NCI-H2227 treated with DMSO at 0.1 percent for 48 hours (cell line): ENCODE data around the gene PANX2.

Source experiments
- DNase-seq: peaks from one replicate; lab custom pipeline; 2025; lab: John Stamatoyannopoulos, UW

PANX2 gene

GRCh38 chr22:50215297-50216054, 44.9 kb downstream of the PANX2 start:
- no peak for DNase-seq

GRCh38 chr22:50216055-50216683, 45.6 kb downstream of the PANX2 start:
- DNase-seq = no peak

GRCh38 chr22:50216684-50217520, 46.4 kb downstream of the PANX2 start:
- DNase-seq = no peak

GRCh38 chr22:50217543-50218152, 47.1 kb downstream of the PANX2 start:
- DNase-seq = no peak

GRCh38 chr22:50218153-50218995, 47.8 kb downstream of the PANX2 start:
- no peak for DNase-seq

- no peak for DNase-seq
Measured at GRCh38 chr22:50218996-50219727, 48.6 kb downstream of the PANX2 start.

GRCh38 chr22:50219800-50220602, 49.5 kb downstream of the PANX2 start:
- no peak for DNase-seq

GRCh38 chr22:50220603-50221409, 50.3 kb downstream of the PANX2 start:
- DNase-seq = no peak

GRCh38 chr22:50221410-50222300, 51.1 kb downstream of the PANX2 start:
- no peak for DNase-seq

GRCh38 chr22:50222508-50222907, 52.0 kb downstream of the PANX2 start:
- no peak for DNase-seq

- no peak for DNase-seq
Measured at GRCh38 chr22:50224071-50224470, 53.5 kb downstream of the PANX2 start.

- DNase-seq = no peak
Measured at GRCh38 chr22:50225200-50225969, 54.9 kb downstream of the PANX2 start.

- no peak for DNase-seq
Measured at GRCh38 chr22:50226063-50226874, 55.7 kb downstream of the PANX2 start.

- DNase-seq = no peak
Measured at GRCh38 chr22:50226875-50227165, 56.3 kb downstream of the PANX2 start.

- DNase-seq = no peak
Measured at GRCh38 chr22:50227579-50228215, 57.2 kb downstream of the PANX2 start.

GRCh38 chr22:50228366-50228765, 57.8 kb downstream of the PANX2 start:
- no peak for DNase-seq
